Prostate gland (tissue), 2 donors: ENCODE results near the gene GGT6.

Experiments
- POLR2A ChIP-seq: fragments of 450-650 bp; IDR thresholded peaks from one replicate; pipeline ENCODE4 v1.6.1; 2016; ENCODE audit warnings: antibody characterized with exemption, mild to moderate bottlenecking
- POLR2AphosphoS5 ChIP-seq: sonication (generic); formaldehyde crosslinking; IDR thresholded peaks from one replicate; pipeline ENCODE4 v1.6.1; 2017; ENCODE audit warnings: antibody characterized with exemption
- TF ChIP-seq, protein P1 (sequence below), 4 experiments: fragments of 200-600 bp in 2 of 4; fragments of 450-650 bp in 2 of 4; sonication (generic) in 2 of 4; IDR thresholded peaks; 1 replicate in 3 of 4; 2 replicates in 1 of 4; pipeline ENCODE4 v1.5.1; 2016 to 2019; ENCODE audit warnings: antibody characterized with exemption in 4 of 4, mild to moderate bottlenecking in 2 of 4, moderate library complexity in 2 of 4

DNA sequence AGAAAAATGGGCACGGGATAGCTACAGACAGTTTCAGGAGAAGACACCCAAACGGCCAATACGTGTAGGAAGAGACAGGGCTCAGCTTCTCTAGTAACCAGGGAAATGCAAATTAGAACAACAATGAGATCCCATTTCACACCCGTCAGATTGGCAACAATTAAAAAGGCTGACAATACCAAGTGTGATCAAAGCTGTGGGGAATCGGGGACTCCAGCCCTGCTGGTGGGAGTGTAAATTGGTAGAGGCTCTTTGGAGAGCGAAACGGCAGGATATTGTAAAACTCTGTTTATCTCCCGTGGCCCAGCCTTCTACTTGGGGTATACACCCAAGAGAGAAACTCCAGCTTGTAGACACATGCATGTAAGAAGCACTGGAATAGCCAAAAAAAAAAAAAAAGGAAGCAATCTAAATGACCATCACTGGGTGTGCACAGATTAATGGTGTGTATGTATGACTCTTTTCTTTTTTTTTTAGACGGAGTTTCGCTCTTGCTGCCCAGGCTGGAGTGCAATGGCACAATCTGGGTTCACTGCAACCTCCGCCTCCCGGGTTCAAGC, 32.7 kb downstream of the GGT6 start:
- TF ChIP-seq, protein P1, sequence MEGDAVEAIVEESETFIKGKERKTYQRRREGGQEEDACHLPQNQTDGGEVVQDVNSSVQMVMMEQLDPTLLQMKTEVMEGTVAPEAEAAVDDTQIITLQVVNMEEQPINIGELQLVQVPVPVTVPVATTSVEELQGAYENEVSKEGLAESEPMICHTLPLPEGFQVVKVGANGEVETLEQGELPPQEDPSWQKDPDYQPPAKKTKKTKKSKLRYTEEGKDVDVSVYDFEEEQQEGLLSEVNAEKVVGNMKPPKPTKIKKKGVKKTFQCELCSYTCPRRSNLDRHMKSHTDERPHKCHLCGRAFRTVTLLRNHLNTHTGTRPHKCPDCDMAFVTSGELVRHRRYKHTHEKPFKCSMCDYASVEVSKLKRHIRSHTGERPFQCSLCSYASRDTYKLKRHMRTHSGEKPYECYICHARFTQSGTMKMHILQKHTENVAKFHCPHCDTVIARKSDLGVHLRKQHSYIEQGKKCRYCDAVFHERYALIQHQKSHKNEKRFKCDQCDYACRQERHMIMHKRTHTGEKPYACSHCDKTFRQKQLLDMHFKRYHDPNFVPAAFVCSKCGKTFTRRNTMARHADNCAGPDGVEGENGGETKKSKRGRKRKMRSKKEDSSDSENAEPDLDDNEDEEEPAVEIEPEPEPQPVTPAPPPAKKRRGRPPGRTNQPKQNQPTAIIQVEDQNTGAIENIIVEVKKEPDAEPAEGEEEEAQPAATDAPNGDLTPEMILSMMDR (IDR thresholded peaks at IDR 0.05): no peak
- TF ChIP-seq POLR2A (no peak), POLR2AphosphoS5 (no peak)
